AG09309 (cell line): ENCODE measurements around the gene PRSS36.
"Not testable (repeated sequence)": the region's sequence is repeated elsewhere in the genome, so short reads cannot be mapped to it uniquely, and the experiment has no call there.

ENCODE experiments used
- DNase-seq: peaks from one replicate; pipeline ENCODE4 v3.0.0-alpha.2; 2010; ENCODE audit warnings: low read depth
- H3K4me3 ChIP-seq: 2 replicates; pipeline ENCODE4 v1.5.1; 2011; ENCODE audit warnings: mild to moderate bottlenecking, low read depth, low read length, moderate library complexity; ENCODE audit not compliant: control insufficient read depth
- CTCF ChIP-seq: IDR thresholded peaks from 2 replicates; pipeline ENCODE4 v1.5.1; 2011; ENCODE audit warnings: mild to moderate bottlenecking, low read depth, low read length, inconsistent platforms; ENCODE audit not compliant: insufficient read depth, control insufficient read depth; ENCODE audit errors: missing control alignments

PRSS36 gene

GRCh38 chr16:31168848-31169247 is 19.0 kb upstream of the PRSS36 start:
- DNase-seq, result no peak
- no peak overlapping the region for H3K4me3 ChIP-seq
- no peak for TF ChIP-seq CTCF

GRCh38 chr16:31167315-31167714 is 17.4 kb upstream of the PRSS36 start:
- no peak for TF ChIP-seq CTCF
- no peak overlapping the region for H3K4me3 ChIP-seq
- no peak for DNase-seq

- no peak overlapping the region for H3K4me3 ChIP-seq
- no peak for DNase-seq
- TF ChIP-seq CTCF, result no peak
Observed at GRCh38 chr16:31157136-31157535, 7.3 kb upstream of the PRSS36 start.

GRCh38 chr16:31150976-31151375 is 1.1 kb upstream of the PRSS36 start:
- H3K4me3 ChIP-seq, DNase-seq: not testable (repeated sequence)

GRCh38 chr16:31149332-31149731 is 534 bp downstream of the PRSS36 start:
- H3K4me3 ChIP-seq, result no peak overlapping the region
- no peak for DNase-seq
- no peak for TF ChIP-seq CTCF

- TF ChIP-seq CTCF, result no peak
Observed at GRCh38 chr16:31148896-31149295, 970 bp downstream of the PRSS36 start.

GRCh38 chr16:31148281-31148728 is 1.6 kb downstream of the PRSS36 start:
- DNase-seq, result no peak
- H3K4me3 ChIP-seq, result no peak overlapping the region
- no peak for TF ChIP-seq CTCF

More at GRCh38 chr16:31148896-31149295, 970 bp downstream of the PRSS36 start:
- no peak overlapping the region for H3K4me3 ChIP-seq
- DNase-seq, result no peak
